OCI-LY1 (cell line): ENCODE data around the gene LNPK.

Source experiments
- EZH2 ChIP-seq: fragments of 200-600 bp; sonication (generic), shearing (Covaris generic); IDR thresholded peaks from 2 replicates; pipeline ENCODE4 v1.8.0; 2017; ENCODE audit warnings: borderline replicate concordance, mixed run types, mild to moderate bottlenecking, antibody characterized with exemption, low read length, moderate library complexity, mixed read lengths
- TF ChIP-seq, protein P1 (sequence below): fragments of 200-600 bp; sonication (generic), shearing (Covaris generic); IDR thresholded peaks from 2 replicates; pipeline ENCODE4 v1.5.1; 2017; ENCODE audit warnings: mild to moderate bottlenecking, antibody characterized with exemption, low read length, moderate library complexity, mixed read lengths

DNA sequence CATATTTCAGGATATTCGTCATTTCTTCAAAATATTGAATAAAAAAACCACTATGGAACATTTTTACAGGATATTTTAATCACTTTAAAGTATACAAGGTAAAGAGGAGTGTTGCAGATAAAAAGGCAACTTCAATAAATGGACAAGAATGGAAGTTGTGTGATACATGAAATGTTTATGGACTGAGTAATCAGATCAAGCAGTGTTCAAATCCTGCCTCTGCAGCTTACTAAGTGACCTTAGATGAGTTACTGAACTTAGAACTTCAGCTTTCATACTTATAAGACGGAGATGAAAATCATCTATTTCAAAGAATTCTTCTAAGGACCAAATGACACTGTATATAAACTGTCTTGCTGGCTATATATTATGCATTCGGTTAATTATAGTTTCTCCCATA lies 87.2 kb downstream of the LNPK start:
- TF ChIP-seq, protein P1, sequence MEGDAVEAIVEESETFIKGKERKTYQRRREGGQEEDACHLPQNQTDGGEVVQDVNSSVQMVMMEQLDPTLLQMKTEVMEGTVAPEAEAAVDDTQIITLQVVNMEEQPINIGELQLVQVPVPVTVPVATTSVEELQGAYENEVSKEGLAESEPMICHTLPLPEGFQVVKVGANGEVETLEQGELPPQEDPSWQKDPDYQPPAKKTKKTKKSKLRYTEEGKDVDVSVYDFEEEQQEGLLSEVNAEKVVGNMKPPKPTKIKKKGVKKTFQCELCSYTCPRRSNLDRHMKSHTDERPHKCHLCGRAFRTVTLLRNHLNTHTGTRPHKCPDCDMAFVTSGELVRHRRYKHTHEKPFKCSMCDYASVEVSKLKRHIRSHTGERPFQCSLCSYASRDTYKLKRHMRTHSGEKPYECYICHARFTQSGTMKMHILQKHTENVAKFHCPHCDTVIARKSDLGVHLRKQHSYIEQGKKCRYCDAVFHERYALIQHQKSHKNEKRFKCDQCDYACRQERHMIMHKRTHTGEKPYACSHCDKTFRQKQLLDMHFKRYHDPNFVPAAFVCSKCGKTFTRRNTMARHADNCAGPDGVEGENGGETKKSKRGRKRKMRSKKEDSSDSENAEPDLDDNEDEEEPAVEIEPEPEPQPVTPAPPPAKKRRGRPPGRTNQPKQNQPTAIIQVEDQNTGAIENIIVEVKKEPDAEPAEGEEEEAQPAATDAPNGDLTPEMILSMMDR: no peak
- no peak for TF ChIP-seq EZH2
